Upper lobe of left lung (tissue), 6 donors: Measurements from ENCODE around the gene RPEL1. TPM values are rescaled to one million over a fixed set of nuclear protein-coding genes. Genes with fewer than 3 reads are reported as not detected.
A peak's percentile ranks its signal among the peaks of the same experiment; 100 is the strongest.

ENCODE experiments used
- ATAC-seq, 2 donors: fragments of 200-7000 bp; cut with Tn5 transposase; one replicate each; pipeline ENCODE4 v1.9.1; 2022; ENCODE audit warnings: mild to moderate bottlenecking in 2 of 2, moderate library complexity in 2 of 2; ENCODE audit not compliant: low FRiP score in 2 of 2
- DNase-seq, 2 donors: peaks; one replicate each; pipeline ENCODE4 v3.0.0-alpha.2; 2019 to 2020
- H3K27ac ChIP-seq, 4 donors: fragments of 200-600 bp; sonication (generic); one replicate each; pipeline ENCODE4 v1.5.1; 2016 to 2019
- H3K27me3 ChIP-seq, 4 donors: fragments of 200-600 bp; sonication (generic); one replicate each; pipeline ENCODE4 v1.5.1; 2017 to 2019
- H3K36me3 ChIP-seq, 4 donors: fragments of 200-600 bp; sonication (generic); one replicate each; pipeline ENCODE4 v1.5.1; 2016 to 2019
- H3K4me1 ChIP-seq, 4 donors: fragments of 200-600 bp; sonication (generic); one replicate each; pipeline ENCODE4 v1.5.1; 2018 to 2019
- H3K4me3 ChIP-seq, 4 donors: fragments of 200-600 bp; sonication (generic); one replicate each; pipeline ENCODE4 v1.5.1; 2017 to 2019; ENCODE audit warnings: mild to moderate bottlenecking in 2 of 4, moderate library complexity in 1 of 4
- H3K9me3 ChIP-seq, 4 donors: fragments of 200-600 bp; sonication (generic); one replicate each; pipeline ENCODE4 v1.5.1; 2018 to 2019
- CTCF ChIP-seq, 6 experiments: fragments of 450-650 bp in 4 of 6; fragments of 200-600 bp in 2 of 6; sonication (generic) in 2 of 6; IDR thresholded peaks; one replicate each; pipeline ENCODE4 v1.5.1; 2016 to 2019; ENCODE audit warnings: antibody characterized with exemption in 6 of 6
- EP300 ChIP-seq, 4 donors: sonication (generic); formaldehyde crosslinking; IDR thresholded peaks; one replicate each; pipeline ENCODE4 v1.5.1; 2017; ENCODE audit warnings: antibody characterized with exemption in 4 of 4, control low read depth in 2 of 4
- POLR2A ChIP-seq, 4 donors: fragments of 450-650 bp; IDR thresholded peaks; one replicate each; pipeline ENCODE4 v1.5.1; 2016 to 2017; ENCODE audit warnings: antibody characterized with exemption in 4 of 4, mild to moderate bottlenecking in 2 of 4
- POLR2AphosphoS5 ChIP-seq, 2 donors: sonication (generic); formaldehyde crosslinking; IDR thresholded peaks; one replicate each; pipeline ENCODE4 v1.5.1; 2017; ENCODE audit warnings: antibody characterized with exemption in 2 of 2
- WGBS, 2 donors: methylation state at CpG; one replicate each; pipeline ENCODE4 v1.1.5; 2017 to 2018; 5-methylcytosine and 5-hydroxymethylcytosine counted together
- total RNA-seq, 6 donors: library from RNA; depleted of rRNA in 4 of 6; stranded (reverse); fragments of >200 nt in 4 of 6; gene quantifications; one replicate each; pipeline versions ENCODE4 v1.1.0 to v1.2.1, GENCODE V29; 2016 to 2021
- donor health status: DM: no; HTN: no; CAD: no; lungs with moderate emphysema.
- donor health status: DM: no; HTN: yes; CAD: no; lungs with severe emphysema.

Gene RPEL1
- total RNA-seq, 6 donors from 2014 or later: not detected

- no peaks in the 10 kb centered on the region for H3K27me3 ChIP-seq
- ATAC-seq: no peak
- no peak for TF ChIP-seq POLR2A (IDR thresholded peaks at IDR 0.05)
- TF ChIP-seq POLR2AphosphoS5 (IDR thresholded peaks at IDR 0.05): no peak
- TF ChIP-seq CTCF (IDR thresholded peaks at IDR 0.05): no peak
- no peak for TF ChIP-seq EP300 (IDR thresholded peaks at IDR 0.05)
- DNase-seq: no peak
- no peaks in the 10 kb centered on the region for H3K36me3 ChIP-seq
- H3K27ac ChIP-seq: peak overlapping the region in 1 of 4 donors; percentile 17
- peaks cover 0 to 18% (median 15%) of the 10 kb centered on the region in 4 donors for H3K9me3 ChIP-seq
- peaks cover 0 to 15% (median 5%) of the 10 kb centered on the region in 4 donors for H3K4me1 ChIP-seq
- no peak overlapping the region for H3K4me3 ChIP-seq
Observed at GRCh38 chr10:103225939-103226338, 19.7 kb upstream of the RPEL1 start.

- Histone ChIP-seq H3K27ac (no peak overlapping the region), H3K4me1 (peaks cover 0 to 26% (median 17%) of the 10 kb centered on the region in 4 donors), H3K4me3 (no peak overlapping the region), H3K36me3 (no peaks in the 10 kb centered on the region), H3K27me3 (no peaks in the 10 kb centered on the region), H3K9me3 (peaks cover 0 to 18% (median 15%) of the 10 kb centered on the region in 4 donors)
- DNase-seq (no peak), ATAC-seq (no peak)
- TF ChIP-seq POLR2A (IDR thresholded peaks at IDR 0.05): no peak
- no peak for TF ChIP-seq POLR2AphosphoS5 (IDR thresholded peaks at IDR 0.05)
- no peak for TF ChIP-seq CTCF (IDR thresholded peaks at IDR 0.05)
- no peak for TF ChIP-seq EP300 (IDR thresholded peaks at IDR 0.05)
- 86 to 91% methylated on average over 1 of the region's 1 CpG for WGBS, 2 donors
Observed at GRCh38 chr10:103227416-103227815, 18.3 kb upstream of the RPEL1 start.

GRCh38 chr10:103231047-103231551 lies 14.6 kb upstream of the RPEL1 start:
- H3K9me3 ChIP-seq: no peaks in the 10 kb centered on the region
- ATAC-seq: peak; percentile 42 to 70
- DNase-seq: peak in 1 of 2 donors; percentile 54
- H3K27me3 ChIP-seq: no peaks in the 10 kb centered on the region
- WGBS, 2 donors: 32 to 47% methylated on average over 4 of the region's 4 CpGs
- peak overlapping the region; percentile 59 to 76 (median 66) for H3K27ac ChIP-seq
- H3K4me1 ChIP-seq: peaks cover 0 to 36% (median 21%) of the 10 kb centered on the region in 4 donors
- TF ChIP-seq POLR2AphosphoS5 (IDR thresholded peaks at IDR 0.05) (peak in 1 of 2 donors; percentile 39), POLR2A (IDR thresholded peaks at IDR 0.05) (no peak), EP300 (IDR thresholded peaks at IDR 0.05) (peak in 2 of 4 donors; percentile 35 to 36), CTCF (IDR thresholded peaks at IDR 0.05) (no peak)
- H3K36me3 ChIP-seq: no peaks in the 10 kb centered on the region
- H3K4me3 ChIP-seq: no peak overlapping the region

GRCh38 chr10:103232131-103232673 lies 13.5 kb upstream of the RPEL1 start:
- DNase-seq (no peak), ATAC-seq (no peak)
- peaks cover 0 to 36% (median 20%) of the 10 kb centered on the region in 4 donors for H3K4me1 ChIP-seq
- H3K27ac ChIP-seq: peak overlapping the region; percentile 59 to 76 (median 66)
- no peaks in the 10 kb centered on the region for H3K36me3 ChIP-seq
- TF ChIP-seq CTCF (IDR thresholded peaks at IDR 0.05) (no peak), POLR2A (IDR thresholded peaks at IDR 0.05) (no peak), EP300 (IDR thresholded peaks at IDR 0.05) (no peak), POLR2AphosphoS5 (IDR thresholded peaks at IDR 0.05) (no peak)
- WGBS, 2 donors: 55 to 59% methylated on average over 3 of the region's 3 CpGs
- no peak overlapping the region for H3K4me3 ChIP-seq
- H3K27me3 ChIP-seq: no peaks in the 10 kb centered on the region
- no peaks in the 10 kb centered on the region for H3K9me3 ChIP-seq
